SJCRH30 (cell line): ENCODE results near the gene DNAH8. TPM values are rescaled to one million over a fixed set of nuclear protein-coding genes. Genes with fewer than 3 reads are reported as not detected.

Experiments used
- DNase-seq, 2 experiments: peaks; one replicate each; pipeline ENCODE4 v3.0.0-alpha.2; 2015 to 2020
- H3K27ac ChIP-seq: fragments of 250-450 bp; sonication (Bioruptor Pico); 2 replicates; pipeline ENCODE4 v1.5.1; 2020; ENCODE audit warnings: mild to moderate bottlenecking, moderate library complexity
- H3K27me3 ChIP-seq: fragments of 250-450 bp; sonication (Bioruptor Pico); 2 replicates; pipeline ENCODE4 v1.5.1; 2020; ENCODE audit warnings: mild to moderate bottlenecking, moderate library complexity
- H3K36me3 ChIP-seq: fragments of 250-450 bp; sonication (Bioruptor Pico); 2 replicates; pipeline ENCODE4 v1.5.1; 2020; ENCODE audit warnings: mild to moderate bottlenecking, moderate library complexity
- H3K4me1 ChIP-seq: fragments of 250-450 bp; sonication (Bioruptor Pico); 2 replicates; pipeline ENCODE4 v1.5.1; 2020; ENCODE audit warnings: mild to moderate bottlenecking, moderate library complexity
- H3K4me3 ChIP-seq: fragments of 250-450 bp; sonication (Bioruptor Pico); 2 replicates; pipeline ENCODE4 v1.5.1; 2020; ENCODE audit warnings: mild to moderate bottlenecking, moderate library complexity
- H3K9me3 ChIP-seq: fragments of 250-450 bp; sonication (Bioruptor Pico); replicated peaks from 2 replicates; pipeline ENCODE4 v1.5.1; 2020; ENCODE audit warnings: mild to moderate bottlenecking, moderate library complexity
- total RNA-seq: library from RNA; depleted of rRNA; stranded (reverse); fragments of >200 nt; shearing (Covaris generic); gene quantifications from 2 replicates; pipeline ENCODE4 v1.2.3, GENCODE V29; 2014

The DNAH8 gene
- total RNA-seq, 1 experiment from 2014 or later = under 0.01 TPM

GRCh38 chr6:39005774-39006173 is 290.7 kb downstream of the DNAH8 start:
- Histone ChIP-seq H3K4me1 (no peaks in the 10 kb centered on the region), H3K27me3 (peaks cover 6% of the 10 kb centered on the region)

GRCh38 chr6:39007575-39007974 is 292.5 kb downstream of the DNAH8 start:
- Histone ChIP-seq H3K9me3 (no peaks in the 10 kb centered on the region), H3K36me3 (no peaks in the 10 kb centered on the region), H3K4me3 (no peak overlapping the region), H3K27ac (no peak overlapping the region), H3K4me1 (no peaks in the 10 kb centered on the region), H3K27me3 (peaks cover 5% of the 10 kb centered on the region)
- DNase-seq = no peak

More at GRCh38 chr6:39005774-39006173, 290.7 kb downstream of the DNAH8 start:
- H3K27ac ChIP-seq = no peak overlapping the region
- no peak overlapping the region for H3K4me3 ChIP-seq
- H3K9me3 ChIP-seq = no peaks in the 10 kb centered on the region
- DNase-seq = no peak
- no peaks in the 10 kb centered on the region for H3K36me3 ChIP-seq

- Histone ChIP-seq H3K27me3 (peaks cover 6% of the 10 kb centered on the region; the same call in 1 of the 2 replicates), H3K4me1 (no peaks in the 10 kb centered on the region), H3K36me3 (no peaks in the 10 kb centered on the region), H3K4me3 (no peak overlapping the region), H3K27ac (no peak overlapping the region), H3K9me3 (no peaks in the 10 kb centered on the region)
- no peak for DNase-seq
These were observed 293.6 kb downstream of the DNAH8 start for GRCh38 chr6:39008737-39009136.

- no peak overlapping the region for H3K4me3 ChIP-seq
- H3K36me3 ChIP-seq = no peaks in the 10 kb centered on the region
- no peaks in the 10 kb centered on the region for H3K9me3 ChIP-seq
- no peak for DNase-seq
- peaks cover 6% of the 10 kb centered on the region; the same call in 1 of the 2 replicates for H3K27me3 ChIP-seq
- no peaks in the 10 kb centered on the region for H3K4me1 ChIP-seq
- H3K27ac ChIP-seq = no peak overlapping the region
These were observed 294.4 kb downstream of the DNAH8 start for GRCh38 chr6:39009476-39009875.

- H3K4me3 ChIP-seq = no peak overlapping the region
- no peak overlapping the region for H3K27ac ChIP-seq
- no peaks in the 10 kb centered on the region for H3K36me3 ChIP-seq
- no peak for DNase-seq
- peaks cover 10% of the 10 kb centered on the region; the same call in 1 of the 2 replicates for H3K27me3 ChIP-seq
- no peaks in the 10 kb centered on the region for H3K9me3 ChIP-seq
- no peaks in the 10 kb centered on the region for H3K4me1 ChIP-seq
These were observed 301.9 kb downstream of the DNAH8 start for GRCh38 chr6:39016839-39017546.

- no peak for DNase-seq
- no peak overlapping the region for H3K27ac ChIP-seq
- H3K4me1 ChIP-seq = no peaks in the 10 kb centered on the region
- no peak overlapping the region for H3K4me3 ChIP-seq
- no peaks in the 10 kb centered on the region for H3K36me3 ChIP-seq
- H3K9me3 ChIP-seq = no peaks in the 10 kb centered on the region
- peaks cover 9% of the 10 kb centered on the region; the same call in 1 of the 2 replicates for H3K27me3 ChIP-seq
These were observed 302.4 kb downstream of the DNAH8 start for GRCh38 chr6:39017547-39017880.

- Histone ChIP-seq H3K36me3 (no peaks in the 10 kb centered on the region), H3K27ac (no peak overlapping the region), H3K4me1 (no peaks in the 10 kb centered on the region), H3K9me3 (no peaks in the 10 kb centered on the region), H3K4me3 (no peak overlapping the region), H3K27me3 (0 out of 2 replicates have a peak, but pooled peaks cover 4% of the 10 kb centered on the region)
- DNase-seq = no peak
These were observed 303.0 kb downstream of the DNAH8 start for GRCh38 chr6:39018103-39018502.

- Histone ChIP-seq H3K27ac (no peak overlapping the region), H3K27me3 (peaks cover 10% of the 10 kb centered on the region)
- DNase-seq = no peak
These were observed 305.0 kb downstream of the DNAH8 start for GRCh38 chr6:39020136-39020535.

GRCh38 chr6:39021041-39021440 is 305.9 kb downstream of the DNAH8 start:
- Histone ChIP-seq H3K4me1 (no peaks in the 10 kb centered on the region), H3K27me3 (peaks cover 17% of the 10 kb centered on the region), H3K36me3 (no peaks in the 10 kb centered on the region), H3K4me3 (no peak overlapping the region), H3K27ac (no peak overlapping the region), H3K9me3 (no peaks in the 10 kb centered on the region)
- no peak for DNase-seq

More at GRCh38 chr6:39020136-39020535, 305.0 kb downstream of the DNAH8 start:
- H3K36me3 ChIP-seq = no peaks in the 10 kb centered on the region
- no peaks in the 10 kb centered on the region for H3K9me3 ChIP-seq
- H3K4me3 ChIP-seq = no peak overlapping the region
- H3K4me1 ChIP-seq = no peaks in the 10 kb centered on the region

- DNase-seq = no peak
- no peak overlapping the region for H3K4me3 ChIP-seq
- H3K9me3 ChIP-seq = no peaks in the 10 kb centered on the region
- no peak overlapping the region for H3K27ac ChIP-seq
- H3K27me3 ChIP-seq = peaks cover 16% of the 10 kb centered on the region
- H3K36me3 ChIP-seq = no peaks in the 10 kb centered on the region
- H3K4me1 ChIP-seq = no peaks in the 10 kb centered on the region
These were observed 306.7 kb downstream of the DNAH8 start for GRCh38 chr6:39021779-39022178.

GRCh38 chr6:39026175-39026574 is 311.1 kb downstream of the DNAH8 start:
- Histone ChIP-seq H3K36me3 (no peaks in the 10 kb centered on the region), H3K9me3 (no peaks in the 10 kb centered on the region), H3K27me3 (peaks cover 14% of the 10 kb centered on the region), H3K4me1 (no peaks in the 10 kb centered on the region), H3K4me3 (no peak overlapping the region), H3K27ac (no peak overlapping the region)
- DNase-seq = no peak

- no peaks in the 10 kb centered on the region for H3K36me3 ChIP-seq
- no peaks in the 10 kb centered on the region for H3K9me3 ChIP-seq
- no peak overlapping the region for H3K4me3 ChIP-seq
- no peaks in the 10 kb centered on the region for H3K4me1 ChIP-seq
- peaks cover 7% of the 10 kb centered on the region; the same call in 1 of the 2 replicates for H3K27me3 ChIP-seq
- peak; percentile 19 to 60 for DNase-seq
- no peak overlapping the region for H3K27ac ChIP-seq
These were observed 314.3 kb downstream of the DNAH8 start for GRCh38 chr6:39029156-39030011.

- H3K27me3 ChIP-seq = peaks cover 16% of the 10 kb centered on the region
- no peaks in the 10 kb centered on the region for H3K9me3 ChIP-seq
- H3K4me1 ChIP-seq = no peaks in the 10 kb centered on the region
- no peak for DNase-seq
- H3K27ac ChIP-seq = no peak overlapping the region
- no peaks in the 10 kb centered on the region for H3K36me3 ChIP-seq
- H3K4me3 ChIP-seq = no peak overlapping the region
These were observed 320.6 kb downstream of the DNAH8 start for GRCh38 chr6:39035681-39036080.

GRCh38 chr6:39037082-39037508 is 322.0 kb downstream of the DNAH8 start:
- Histone ChIP-seq H3K9me3 (no peaks in the 10 kb centered on the region), H3K27me3 (peaks cover 16% of the 10 kb centered on the region), H3K4me1 (no peaks in the 10 kb centered on the region), H3K27ac (no peak overlapping the region), H3K4me3 (no peak overlapping the region), H3K36me3 (no peaks in the 10 kb centered on the region)
- no peak for DNase-seq

GRCh38 chr6:39037707-39038106 is 322.6 kb downstream of the DNAH8 start:
- DNase-seq = no peak
- Histone ChIP-seq H3K4me1 (no peaks in the 10 kb centered on the region), H3K9me3 (no peaks in the 10 kb centered on the region), H3K27ac (no peak overlapping the region), H3K27me3 (peaks cover 16% of the 10 kb centered on the region), H3K36me3 (no peaks in the 10 kb centered on the region), H3K4me3 (no peak overlapping the region)
